Stimulated activated naive CD8-positive, alpha-beta T cell treated with anti-CD3 and anti-CD28 coated beads, Interleukin-15, Interleukin-2, amounts not matched to agents 100 ng/mL and 50 ng/mL, for 24 hours (primary cell): Measurements from ENCODE around the gene RALGAPA1.
"Not testable (repeated sequence)": the region's sequence is repeated elsewhere in the genome, so short reads cannot be mapped to it uniquely, and the experiment has no call there.

ENCODE experiments used
- H3K27ac Mint-ChIP-seq: one replicate; pipeline ENCODE4 v1.8.0; 2021; ENCODE audit warnings: mild to moderate bottlenecking, mixed read lengths
- H3K27me3 Mint-ChIP-seq: one replicate; pipeline ENCODE4 v1.8.0; 2021; ENCODE audit warnings: mixed read lengths
- H3K36me3 Mint-ChIP-seq: one replicate; pipeline ENCODE4 v1.8.0; 2021; ENCODE audit warnings: low read depth, mixed read lengths
- H3K4me1 Mint-ChIP-seq: one replicate; pipeline ENCODE4 v1.8.0; 2021; ENCODE audit warnings: low read depth, mixed read lengths
- H3K4me3 Mint-ChIP-seq: one replicate; pipeline ENCODE4 v1.8.0; 2021; ENCODE audit warnings: mild to moderate bottlenecking, mixed read lengths
- H3K9me3 Mint-ChIP-seq: one replicate; pipeline ENCODE4 v1.8.0; 2021; ENCODE audit warnings: mixed read lengths

RALGAPA1 gene

DNA sequence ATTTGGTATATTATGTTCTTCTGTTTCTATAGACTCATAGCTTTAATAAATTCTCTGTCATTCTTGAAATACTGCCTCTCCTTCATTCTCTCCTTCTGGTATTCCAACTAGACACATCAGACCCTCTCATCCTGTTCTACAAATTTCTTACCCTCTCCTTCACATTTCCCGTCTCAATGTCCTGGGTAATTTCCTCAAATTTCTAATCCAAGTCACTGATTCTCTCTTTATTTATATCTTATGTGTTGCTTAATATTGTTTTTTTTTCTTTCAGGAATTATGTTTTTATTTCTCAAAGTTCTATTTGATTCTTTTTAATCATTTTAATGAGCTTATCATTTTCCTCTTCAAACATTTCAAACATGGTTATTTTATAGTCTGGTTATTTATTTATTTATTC, 94.0 kb downstream of the RALGAPA1 start:
- no peak overlapping the region for H3K4me3 Mint-ChIP-seq
- no peaks in the 10 kb centered on the region for H3K9me3 Mint-ChIP-seq
- H3K27me3 Mint-ChIP-seq: no peaks in the 10 kb centered on the region
- no peak overlapping the region for H3K27ac Mint-ChIP-seq
- H3K4me1 Mint-ChIP-seq: no peaks in the 10 kb centered on the region
- H3K36me3 Mint-ChIP-seq: peaks cover 48% of the 10 kb centered on the region

DNA sequence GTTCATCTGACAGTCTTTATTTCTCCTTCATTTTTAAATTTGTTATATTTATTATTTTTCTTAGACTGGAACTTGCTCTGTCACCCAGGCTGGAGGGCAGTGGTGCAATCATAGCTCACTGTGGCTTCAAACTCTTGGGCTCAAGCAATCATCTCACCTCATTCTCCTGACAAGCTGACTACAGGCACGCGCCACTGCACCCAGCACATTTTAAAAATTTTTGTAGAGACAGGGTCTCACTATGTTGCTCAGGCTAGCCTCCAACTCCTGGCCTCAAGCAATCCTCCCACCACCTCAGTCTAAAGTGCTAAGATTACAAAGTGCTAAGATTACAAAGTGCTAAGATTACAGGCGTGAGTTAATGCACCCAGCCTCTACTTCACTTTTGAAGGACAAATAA, 96.6 kb downstream of the RALGAPA1 start:
- Mint-ChIP-seq H3K27me3 (no peaks in the 10 kb centered on the region), H3K9me3 (no peaks in the 10 kb centered on the region), H3K4me1 (no peaks in the 10 kb centered on the region), H3K27ac (no peak overlapping the region), H3K36me3 (peaks cover 60% of the 10 kb centered on the region), H3K4me3 (no peak overlapping the region)

DNA sequence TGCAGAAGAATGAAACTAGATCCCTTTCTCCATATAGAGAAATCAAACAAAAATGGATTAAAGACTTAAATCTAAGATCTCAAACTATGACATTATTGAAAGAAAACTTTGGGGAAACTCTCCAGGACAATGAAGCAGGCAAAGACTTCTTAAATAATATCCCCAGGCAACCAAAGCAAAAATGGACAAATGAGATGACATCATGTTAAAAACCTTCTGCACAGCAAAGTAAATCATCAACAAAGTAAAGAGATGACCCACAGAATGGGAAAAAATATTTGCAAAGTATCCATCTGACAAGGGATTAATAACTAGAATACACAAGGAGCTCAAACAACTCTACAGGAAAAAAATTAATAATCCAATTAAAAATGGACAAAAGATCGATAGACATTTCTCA, 101.0 kb downstream of the RALGAPA1 start:
- Mint-ChIP-seq H3K4me1 (peaks cover 5% of the 10 kb centered on the region), H3K27me3 (no peaks in the 10 kb centered on the region), H3K36me3 (peaks cover 56% of the 10 kb centered on the region), H3K9me3 (no peaks in the 10 kb centered on the region), H3K4me3 (no peak overlapping the region), H3K27ac (no peak overlapping the region)

DNA sequence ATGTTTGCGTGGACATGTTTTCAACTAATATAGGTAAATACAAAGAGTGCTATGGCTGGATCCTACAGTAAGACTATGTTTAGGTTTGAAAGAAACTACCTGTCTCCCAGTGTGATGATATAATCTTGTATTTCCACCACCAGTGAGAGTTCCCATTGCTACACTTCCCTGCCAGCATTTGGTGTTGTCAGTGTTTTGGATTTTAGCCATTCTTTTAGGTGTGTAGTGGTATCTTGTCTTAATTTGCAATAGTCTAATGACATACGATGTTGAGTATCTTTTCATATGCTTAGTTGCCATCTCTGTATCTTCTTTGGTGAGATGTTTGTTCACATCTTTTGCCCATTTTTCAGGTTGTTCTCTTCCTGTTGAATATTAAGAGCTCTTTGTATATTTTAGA, 103.5 kb downstream of the RALGAPA1 start:
- Mint-ChIP-seq H3K27ac (no peak overlapping the region), H3K9me3 (no peaks in the 10 kb centered on the region), H3K36me3 (peaks cover 42% of the 10 kb centered on the region), H3K4me1 (peaks cover 5% of the 10 kb centered on the region), H3K4me3 (no peak overlapping the region), H3K27me3 (no peaks in the 10 kb centered on the region)

DNA sequence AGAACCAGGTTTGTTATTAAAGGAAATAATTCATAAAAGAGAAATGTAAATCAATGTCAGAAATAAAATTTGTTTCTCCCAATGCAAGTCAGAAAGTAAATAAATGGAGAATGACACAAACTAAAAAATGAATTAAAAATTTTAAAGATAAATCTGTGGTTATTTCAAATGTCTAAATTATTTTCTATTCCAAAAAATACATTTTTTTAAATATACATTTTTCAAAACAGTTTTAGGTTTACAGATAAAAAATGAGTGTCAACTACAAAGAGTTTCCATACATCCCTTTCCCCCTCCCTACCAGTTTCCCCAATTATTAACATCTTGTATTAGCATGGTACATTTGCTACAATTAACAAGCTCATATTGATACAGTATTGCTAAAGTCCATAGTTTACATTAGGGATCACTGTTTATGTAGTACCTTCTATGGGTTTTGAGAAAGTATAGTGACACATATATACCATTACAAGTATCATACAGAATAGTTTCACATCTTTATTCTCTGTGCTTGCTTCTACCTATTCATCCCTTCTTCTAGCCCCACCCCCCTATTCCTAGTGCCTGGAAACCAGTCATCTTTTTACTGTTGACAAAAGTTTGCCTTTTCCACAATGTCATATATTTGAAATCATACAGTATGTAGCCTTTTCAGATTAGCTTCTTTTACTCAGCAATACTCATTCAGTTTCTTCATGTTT, 104.2 kb downstream of the RALGAPA1 start:
- no peaks in the 10 kb centered on the region for H3K27me3 Mint-ChIP-seq
- H3K27ac Mint-ChIP-seq: peak overlapping the region; percentile 19
- H3K36me3 Mint-ChIP-seq: peaks cover 38% of the 10 kb centered on the region
- no peaks in the 10 kb centered on the region for H3K9me3 Mint-ChIP-seq
- peaks cover 5% of the 10 kb centered on the region for H3K4me1 Mint-ChIP-seq
- no peak overlapping the region for H3K4me3 Mint-ChIP-seq

DNA sequence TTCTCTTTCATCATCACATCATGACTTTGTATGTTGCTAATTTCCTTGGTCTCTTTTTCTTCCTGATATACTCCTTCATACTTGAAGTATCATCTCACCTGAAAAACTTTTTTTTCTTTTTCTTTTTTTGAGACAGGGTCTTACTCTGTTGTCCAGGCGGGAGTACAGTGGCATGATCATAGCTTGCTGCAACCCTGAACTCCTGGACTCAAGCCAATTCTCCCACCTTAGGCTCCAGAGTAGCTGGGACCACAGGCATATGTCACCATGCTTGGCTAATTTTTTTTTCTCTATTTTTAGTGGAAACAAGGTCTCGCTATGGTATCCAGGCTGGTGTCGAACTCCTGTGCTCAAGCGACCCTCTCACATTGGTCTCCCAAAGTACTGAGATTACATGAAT, 107.6 kb downstream of the RALGAPA1 start:
- H3K36me3 Mint-ChIP-seq: peaks cover 13% of the 10 kb centered on the region
- no peaks in the 10 kb centered on the region for H3K9me3 Mint-ChIP-seq
- H3K4me1 Mint-ChIP-seq: peaks cover 10% of the 10 kb centered on the region
- no peak overlapping the region for H3K27ac Mint-ChIP-seq
- H3K27me3 Mint-ChIP-seq: no peaks in the 10 kb centered on the region
- no peak overlapping the region for H3K4me3 Mint-ChIP-seq

DNA sequence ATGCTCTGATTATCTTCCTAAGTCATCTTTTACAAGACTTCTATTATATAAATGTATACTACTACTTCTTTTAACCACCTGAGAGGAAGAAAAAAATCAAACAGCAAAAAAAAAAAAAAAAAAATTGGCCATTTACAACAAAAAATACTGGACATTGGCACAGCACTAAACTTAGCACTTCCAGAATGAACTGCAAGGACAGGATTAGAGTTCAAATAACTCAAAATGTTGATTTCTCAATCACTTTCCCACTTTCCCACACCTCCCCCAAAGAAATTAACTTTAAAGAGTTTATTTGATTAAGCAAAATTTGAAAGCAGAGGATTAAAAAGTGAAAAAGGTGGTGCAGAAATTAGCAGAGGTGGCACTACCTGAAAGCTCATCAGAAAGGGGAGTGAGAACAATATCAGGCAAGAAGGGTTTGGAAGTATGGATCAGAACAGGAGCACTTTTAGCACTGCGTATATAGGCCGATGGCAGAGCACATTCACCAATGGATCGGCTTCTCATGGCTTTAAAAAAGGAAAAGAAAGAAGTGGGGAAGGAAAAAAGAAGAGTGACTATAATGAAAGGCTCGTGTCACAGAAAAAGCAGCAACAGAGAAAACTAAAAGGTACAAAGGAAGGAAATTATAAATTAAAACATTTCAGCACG, 109.2 kb downstream of the RALGAPA1 start:
- Mint-ChIP-seq H3K4me3 (no peak overlapping the region), H3K27ac (no peak overlapping the region), H3K36me3 (peaks cover 4% of the 10 kb centered on the region), H3K4me1 (peaks cover 5% of the 10 kb centered on the region), H3K27me3 (no peaks in the 10 kb centered on the region), H3K9me3 (no peaks in the 10 kb centered on the region)

DNA sequence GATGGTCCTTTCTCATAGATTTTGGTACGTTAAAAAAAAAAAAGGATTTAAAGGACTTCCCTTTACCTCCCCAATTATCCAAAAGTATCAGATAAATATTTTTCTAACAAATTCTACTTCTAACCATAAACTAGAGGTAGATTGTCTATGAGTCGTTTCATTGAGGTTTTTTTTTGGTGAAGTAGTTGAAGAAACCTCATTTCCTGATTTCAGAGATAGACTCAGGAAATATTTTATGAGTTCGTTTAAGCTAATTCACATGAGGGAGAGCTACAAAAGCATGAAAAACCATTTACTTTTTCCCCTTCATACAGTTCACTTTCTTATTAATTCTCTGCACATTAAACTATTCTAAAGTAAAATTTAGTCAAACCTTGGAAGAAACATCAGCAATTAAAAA, 112.5 kb downstream of the RALGAPA1 start:
- Mint-ChIP-seq H3K27ac (no peak overlapping the region), H3K36me3 (peaks cover 4% of the 10 kb centered on the region), H3K27me3 (no peaks in the 10 kb centered on the region), H3K4me1 (peaks cover 5% of the 10 kb centered on the region), H3K4me3 (no peak overlapping the region), H3K9me3 (no peaks in the 10 kb centered on the region)

DNA sequence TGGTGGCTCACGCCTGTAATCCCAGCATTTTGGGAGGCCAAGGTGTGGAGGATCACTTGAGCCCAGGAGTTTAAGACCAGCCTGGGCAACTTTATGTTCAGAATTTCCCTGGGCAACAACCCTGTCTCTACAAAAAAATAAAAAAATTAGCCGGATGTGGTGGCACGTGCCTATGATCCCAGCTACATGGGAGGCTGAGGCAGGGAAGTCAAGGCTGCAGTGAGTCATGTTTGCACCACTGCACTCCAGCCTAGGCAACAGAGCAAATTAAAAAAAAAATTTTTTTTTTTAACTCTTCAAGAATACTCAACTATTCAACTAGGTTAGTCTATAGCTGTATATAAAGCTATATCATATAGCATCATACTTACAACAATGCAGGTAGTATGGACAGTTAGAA, 113.0 kb downstream of the RALGAPA1 start:
- peaks cover 4% of the 10 kb centered on the region for H3K36me3 Mint-ChIP-seq
- no peaks in the 10 kb centered on the region for H3K9me3 Mint-ChIP-seq
- H3K27me3 Mint-ChIP-seq: no peaks in the 10 kb centered on the region
- no peak overlapping the region for H3K4me3 Mint-ChIP-seq
- H3K4me1 Mint-ChIP-seq: peaks cover 5% of the 10 kb centered on the region
- no peak overlapping the region for H3K27ac Mint-ChIP-seq

DNA sequence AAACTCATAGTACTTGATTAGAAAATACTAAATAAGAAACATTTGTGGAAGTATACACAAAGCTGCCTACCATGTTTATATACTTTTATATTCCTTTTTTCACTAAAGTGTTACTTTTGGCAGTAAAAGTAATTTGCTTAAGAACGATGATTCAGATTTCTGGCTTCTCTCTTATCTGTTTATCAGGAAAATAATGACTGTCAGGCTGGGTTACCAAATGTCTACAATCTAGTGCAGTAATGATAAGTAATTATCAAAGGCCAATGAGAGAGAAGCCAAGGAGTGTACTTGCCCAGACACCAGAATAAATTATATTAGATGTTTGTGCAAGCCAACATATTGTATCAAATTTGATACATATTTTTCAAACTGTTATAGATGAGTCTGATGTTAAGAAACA, 113.4 kb downstream of the RALGAPA1 start:
- Mint-ChIP-seq H3K36me3 (peaks cover 4% of the 10 kb centered on the region), H3K9me3 (no peaks in the 10 kb centered on the region), H3K4me1 (peaks cover 5% of the 10 kb centered on the region), H3K27ac (no peak overlapping the region), H3K27me3 (no peaks in the 10 kb centered on the region), H3K4me3 (no peak overlapping the region)

DNA sequence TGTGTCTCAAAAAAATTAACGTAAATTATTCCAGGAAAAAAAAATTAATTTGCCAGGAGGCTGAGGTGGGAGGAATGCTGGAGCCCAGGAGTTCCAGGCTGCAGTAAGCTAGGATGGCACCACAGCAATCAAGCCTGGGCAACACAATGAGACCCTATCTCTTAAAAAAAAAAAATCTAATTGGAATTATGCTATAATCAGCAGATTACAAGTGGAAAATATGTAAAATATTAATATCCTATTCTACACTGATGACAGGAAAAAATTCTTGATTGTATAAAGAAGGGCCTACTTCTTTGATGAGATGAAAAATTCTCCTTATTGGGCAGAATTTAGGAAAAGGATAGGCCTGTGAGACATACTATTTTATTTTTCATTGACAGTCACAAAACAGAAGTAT, 114.0 kb downstream of the RALGAPA1 start:
- H3K36me3 Mint-ChIP-seq: peaks cover 4% of the 10 kb centered on the region
- peaks cover 5% of the 10 kb centered on the region for H3K4me1 Mint-ChIP-seq
- H3K9me3 Mint-ChIP-seq: no peaks in the 10 kb centered on the region
- H3K4me3 Mint-ChIP-seq: no peak overlapping the region
- H3K27me3 Mint-ChIP-seq: no peaks in the 10 kb centered on the region
- H3K27ac Mint-ChIP-seq: no peak overlapping the region

DNA sequence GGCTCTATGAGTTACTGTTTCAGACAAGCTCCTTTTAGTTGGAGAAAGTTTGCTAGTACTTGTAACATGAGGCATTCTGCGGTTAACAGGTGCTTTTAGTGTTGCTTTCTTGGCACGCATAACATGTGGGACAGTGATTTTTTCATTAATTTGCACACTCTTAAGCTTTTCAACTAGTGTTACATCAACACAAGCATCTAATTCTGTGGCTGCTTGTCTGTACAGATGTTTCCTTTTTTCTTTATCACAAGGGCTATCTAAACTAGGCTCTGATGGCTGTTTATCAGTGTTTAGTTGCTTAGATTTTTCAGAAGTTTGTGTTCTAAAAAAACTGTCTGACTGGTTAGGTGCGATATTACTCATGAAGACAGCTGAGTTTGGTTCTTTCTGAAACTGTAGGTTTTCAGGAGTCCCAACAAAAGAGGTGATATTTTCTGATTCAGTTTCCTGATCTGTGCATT, 120.1 kb downstream of the RALGAPA1 start:
- Mint-ChIP-seq H3K4me1 (peaks cover 14% of the 10 kb centered on the region), H3K36me3 (peaks cover 13% of the 10 kb centered on the region), H3K27ac (peak overlapping the region; percentile 3), H3K27me3 (no peaks in the 10 kb centered on the region), H3K9me3 (no peaks in the 10 kb centered on the region), H3K4me3 (no peak overlapping the region)

DNA sequence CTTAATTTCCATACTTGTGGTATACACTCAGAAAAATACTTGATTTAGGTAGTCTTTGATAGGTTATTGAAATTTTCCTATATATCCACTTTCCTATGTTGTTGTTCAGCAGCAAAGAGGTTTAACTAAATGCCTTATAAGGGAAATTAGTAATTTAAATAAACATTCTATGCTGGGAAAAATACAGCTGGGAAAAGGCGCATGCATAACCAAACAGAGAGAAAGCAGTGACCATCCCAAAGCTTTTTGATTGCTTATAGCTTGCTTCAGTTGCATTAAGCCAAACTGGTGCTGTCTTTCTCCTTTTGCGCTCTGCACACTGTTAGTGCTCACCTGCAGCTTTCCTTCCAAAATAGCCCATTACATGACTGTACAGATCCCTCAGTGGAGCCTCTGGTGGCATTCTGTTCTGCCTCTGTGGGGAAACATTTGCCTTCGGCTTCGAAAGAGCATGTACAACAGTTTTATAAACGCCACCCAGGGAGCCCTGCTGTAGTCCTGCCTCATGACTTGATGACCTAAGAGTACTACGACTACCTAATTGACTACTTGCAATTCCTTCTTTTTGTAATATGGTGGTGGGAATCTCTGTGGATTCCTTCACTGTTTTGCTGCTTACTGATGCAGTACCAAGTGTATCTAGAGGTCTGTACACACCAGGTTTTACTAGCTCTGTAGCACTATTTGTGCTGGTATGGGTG, 120.8 kb downstream of the RALGAPA1 start:
- Mint-ChIP-seq H3K4me1 (peaks cover 14% of the 10 kb centered on the region), H3K4me3 (no peak overlapping the region), H3K9me3 (no peaks in the 10 kb centered on the region), H3K27ac (no peak overlapping the region), H3K36me3 (peaks cover 17% of the 10 kb centered on the region), H3K27me3 (no peaks in the 10 kb centered on the region)

DNA sequence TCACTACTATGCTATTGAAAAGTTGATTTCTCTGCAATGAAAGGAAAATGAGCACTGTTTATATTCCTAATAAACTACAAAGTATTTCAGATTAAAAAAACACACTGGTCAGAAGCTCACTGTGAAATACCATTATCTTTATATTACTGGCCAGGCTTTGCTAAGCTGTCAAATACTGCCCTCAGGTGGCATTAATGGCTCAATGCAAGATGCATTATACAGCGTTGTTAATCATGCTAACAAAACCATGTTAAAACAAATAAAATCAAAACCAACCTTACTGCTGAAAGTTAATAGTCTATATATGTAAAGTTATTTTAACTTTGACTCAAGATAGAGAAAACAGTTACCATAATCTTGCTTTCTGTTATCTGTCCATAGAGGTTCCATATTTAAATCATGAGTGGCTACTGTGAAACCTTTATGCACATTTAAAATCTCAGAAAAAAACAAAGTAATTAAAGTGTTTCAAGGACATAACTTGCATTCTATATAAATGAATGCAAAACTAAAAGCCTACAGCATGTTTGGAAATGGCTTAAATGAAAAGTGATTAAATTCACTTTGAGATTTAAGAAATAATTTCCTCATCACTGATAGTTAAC, 121.7 kb downstream of the RALGAPA1 start:
- H3K9me3 Mint-ChIP-seq: no peaks in the 10 kb centered on the region
- H3K27me3 Mint-ChIP-seq: no peaks in the 10 kb centered on the region
- H3K4me1 Mint-ChIP-seq: peaks cover 14% of the 10 kb centered on the region
- no peak overlapping the region for H3K27ac Mint-ChIP-seq
- H3K4me3 Mint-ChIP-seq: no peak overlapping the region
- H3K36me3 Mint-ChIP-seq: peaks cover 22% of the 10 kb centered on the region

DNA sequence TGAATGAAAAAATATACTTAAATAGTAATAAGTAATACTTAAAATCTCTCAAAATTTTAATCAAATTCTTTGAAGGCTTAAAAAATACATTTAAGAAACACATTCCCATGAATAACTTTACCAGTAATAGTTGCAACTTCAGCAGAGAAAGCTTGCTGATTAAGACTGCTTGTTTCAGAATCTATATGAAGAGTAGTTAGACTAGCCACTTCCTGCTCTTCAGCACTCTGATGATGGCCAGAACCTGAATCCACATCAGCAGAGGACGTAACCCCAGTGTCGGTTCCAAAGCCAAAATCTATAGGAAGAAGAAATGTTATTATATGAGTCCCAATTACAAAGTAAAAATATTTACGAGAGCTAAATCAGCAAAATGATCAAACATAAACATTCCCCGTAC, 125.4 kb downstream of the RALGAPA1 start:
- H3K27me3 Mint-ChIP-seq, H3K27ac Mint-ChIP-seq, H3K4me1 Mint-ChIP-seq, H3K9me3 Mint-ChIP-seq, H3K4me3 Mint-ChIP-seq: not testable (repeated sequence)
- H3K36me3 Mint-ChIP-seq: peaks cover 16% of the 10 kb centered on the region
